Astrocyte (in vitro differentiated cells and primary cell): ENCODE results near the gene LCAT. TPM values are rescaled to one million over a fixed set of nuclear protein-coding genes. Genes with fewer than 3 reads are reported as not detected.
"Not testable (repeated sequence)": the region's sequence is repeated elsewhere in the genome, so short reads cannot be mapped to it uniquely, and the experiment has no call there.

Source experiments
- DNase-seq: peaks from one replicate; pipeline ENCODE4 v3.0.0-alpha.2; 2010; ENCODE audit warnings: low read depth
- FAIRE-seq: peaks from 2 replicates; lab custom pipeline; 2011; peaks lifted over from hg19 to GRCh38; lab: Jason Lieb, UNC
- H2AFZ ChIP-seq: 2 replicates; pipeline ENCODE4 v1.6.0; 2012; ENCODE audit warnings: low read depth, low read length, inconsistent platforms
- H3K27ac ChIP-seq: 2 replicates; pipeline ENCODE4 v1.5.1; 2011; ENCODE audit warnings: low read depth, low read length, inconsistent platforms
- H3K27me3 ChIP-seq: 2 replicates; pipeline ENCODE4 v1.6.0; 2011; ENCODE audit warnings: low read length, inconsistent platforms; ENCODE audit not compliant: insufficient read depth
- H3K36me3 ChIP-seq: 2 replicates; pipeline ENCODE4 v1.5.1; 2011; ENCODE audit warnings: low read length, inconsistent platforms; ENCODE audit not compliant: insufficient read depth
- H3K4me1 ChIP-seq: 2 replicates; pipeline ENCODE4 v1.5.1; 2011; ENCODE audit warnings: low read length, inconsistent platforms; ENCODE audit not compliant: insufficient read depth
- H3K4me2 ChIP-seq: 2 replicates; pipeline ENCODE4 v1.6.0; 2012; ENCODE audit warnings: low read length, inconsistent platforms
- H3K4me3 ChIP-seq: 2 replicates; pipeline ENCODE4 v1.5.1; 2011; ENCODE audit warnings: low read depth, mild to moderate bottlenecking, low read length, inconsistent platforms; ENCODE audit not compliant: insufficient read depth
- H3K79me2 ChIP-seq: 2 replicates; pipeline ENCODE4 v1.6.0; 2012; ENCODE audit warnings: mild to moderate bottlenecking, low read length, inconsistent platforms; ENCODE audit not compliant: insufficient read depth
- H3K9ac ChIP-seq: 2 replicates; pipeline ENCODE4 v1.6.0; 2012; ENCODE audit warnings: mild to moderate bottlenecking, low read length, inconsistent platforms
- H3K9me3 ChIP-seq: 2 replicates; pipeline ENCODE4 v1.5.1; 2012; ENCODE audit warnings: low read depth, mild to moderate bottlenecking, low read length, inconsistent platforms; ENCODE audit not compliant: insufficient read depth
- H4K20me1 ChIP-seq: 2 replicates; pipeline ENCODE4 v1.6.0; 2012; ENCODE audit warnings: low read length, inconsistent platforms; ENCODE audit not compliant: insufficient read depth
- H3K27ac Mint-ChIP-seq: one replicate; pipeline ENCODE4 v1.8.0; 2021; ENCODE audit warnings: mild to moderate bottlenecking, mixed read lengths; ENCODE audit not compliant: unreplicated experiment
- H3K27me3 Mint-ChIP-seq: one replicate; pipeline ENCODE4 v1.8.0; 2021; ENCODE audit warnings: low read depth, mixed read lengths; ENCODE audit not compliant: unreplicated experiment
- H3K36me3 Mint-ChIP-seq: one replicate; pipeline ENCODE4 v1.8.0; 2021; ENCODE audit warnings: low read depth, mixed read lengths; ENCODE audit not compliant: unreplicated experiment
- H3K4me1 Mint-ChIP-seq: one replicate; pipeline ENCODE4 v1.8.0; 2021; ENCODE audit warnings: low read depth, mixed read lengths; ENCODE audit not compliant: unreplicated experiment
- H3K4me3 Mint-ChIP-seq: one replicate; pipeline ENCODE4 v1.8.0; 2021; ENCODE audit warnings: mild to moderate bottlenecking, moderate library complexity, mixed read lengths; ENCODE audit not compliant: unreplicated experiment
- H3K9me3 Mint-ChIP-seq: one replicate; pipeline ENCODE4 v1.8.0; 2021; ENCODE audit warnings: mild to moderate bottlenecking, mixed read lengths; ENCODE audit not compliant: unreplicated experiment
- CTCF ChIP-seq: IDR thresholded peaks from 2 replicates; pipeline ENCODE4 v1.5.1; 2011; ENCODE audit warnings: low read depth, mild to moderate bottlenecking, inconsistent platforms, low read length, moderate library complexity; ENCODE audit not compliant: insufficient read depth
- EZH2 ChIP-seq: IDR thresholded peaks from 2 replicates; pipeline ENCODE4 v1.6.1; 2012; ENCODE audit warnings: mild to moderate bottlenecking, low read length, inconsistent platforms; ENCODE audit not compliant: insufficient read depth
- total RNA-seq: library from RNA; stranded (reverse); gene quantifications from 2 replicates; pipeline ENCODE4 v1.2.1, GENCODE V29; 2021

LCAT gene
- total RNA-seq, 1 donor from 2014 or later, result 37.9 TPM

- Histone ChIP-seq H3K4me1 (peaks cover 22% of the 10 kb centered on the region), H3K36me3 (peaks cover 33% of the 10 kb centered on the region), H3K27ac (no peak overlapping the region), H3K4me2 (no peak overlapping the region), H2AFZ (no peak overlapping the region), H3K79me2 (peaks cover 15% of the 10 kb centered on the region), H3K27me3 (no peaks in the 10 kb centered on the region), H3K9me3 (no peaks in the 10 kb centered on the region), H3K4me3 (no peak overlapping the region), H4K20me1 (peaks cover 50% of the 10 kb centered on the region), H3K9ac (no peak overlapping the region)
- H3K27me3 Mint-ChIP-seq, result no peaks in the 10 kb centered on the region
- no peak for FAIRE-seq
- no peak for DNase-seq
- peaks cover 8% of the 10 kb centered on the region for H3K36me3 Mint-ChIP-seq
- no peaks in the 10 kb centered on the region for H3K9me3 Mint-ChIP-seq
- H3K4me3 Mint-ChIP-seq, result no peak overlapping the region
- H3K27ac Mint-ChIP-seq, result no peak overlapping the region
- TF ChIP-seq CTCF, result no peak
- TF ChIP-seq EZH2, result no peak
- peaks cover 12% of the 10 kb centered on the region for H3K4me1 Mint-ChIP-seq
These were observed 4.1 kb downstream of the LCAT start for GRCh38 chr16:67939507-67940445.

- H3K27ac ChIP-seq, H3K27me3 ChIP-seq, FAIRE-seq, H2AFZ ChIP-seq, DNase-seq, H3K9ac ChIP-seq, H3K4me3 ChIP-seq, H3K27ac Mint-ChIP-seq, H3K4me2 ChIP-seq, H3K27me3 Mint-ChIP-seq, H3K9me3 ChIP-seq, H3K4me3 Mint-ChIP-seq, H3K9me3 Mint-ChIP-seq: not testable (repeated sequence)
- Histone ChIP-seq H3K36me3 (peaks cover 29% of the 10 kb centered on the region), H3K4me1 (peaks cover 22% of the 10 kb centered on the region), H4K20me1 (peaks cover 35% of the 10 kb centered on the region), H3K79me2 (peaks cover 13% of the 10 kb centered on the region)
- Mint-ChIP-seq H3K4me1 (peaks cover 15% of the 10 kb centered on the region), H3K36me3 (peaks cover 13% of the 10 kb centered on the region)
These were observed 6.2 kb downstream of the LCAT start for GRCh38 chr16:67937713-67938112.

- H3K4me3 ChIP-seq, result peak overlapping the region; percentile 87
- H3K4me1 ChIP-seq, result peaks cover 22% of the 10 kb centered on the region
- H3K9me3 ChIP-seq, result no peaks in the 10 kb centered on the region
- Mint-ChIP-seq H3K9me3 (no peaks in the 10 kb centered on the region), H3K27me3 (no peaks in the 10 kb centered on the region), H3K4me1 (peaks cover 15% of the 10 kb centered on the region), H3K4me3 (peak overlapping the region; percentile 99), H3K36me3 (peaks cover 15% of the 10 kb centered on the region), H3K27ac (peak overlapping the region; percentile 99)
- H3K79me2 ChIP-seq, result peaks cover 13% of the 10 kb centered on the region
- FAIRE-seq (no peak), DNase-seq (no peak)
- peaks cover 22% of the 10 kb centered on the region for H3K36me3 ChIP-seq
- H2AFZ ChIP-seq, result no peak overlapping the region
- TF ChIP-seq CTCF (no peak), EZH2 (no peak)
- H3K4me2 ChIP-seq, result peak overlapping the region; percentile 94
- no peaks in the 10 kb centered on the region for H3K27me3 ChIP-seq
- H3K27ac ChIP-seq, result peak overlapping the region; percentile 74
- H3K9ac ChIP-seq, result peak overlapping the region; percentile 93
- H4K20me1 ChIP-seq, result peaks cover 28% of the 10 kb centered on the region
These were observed 6.9 kb downstream of the LCAT start for GRCh38 chr16:67936880-67937605.
